GM21619 (cell line): ENCODE results near the gene ABCC9.

ENCODE experiments used
- ATAC-seq: cut with Tn5 transposase; IDR thresholded peaks from one replicate; pipeline ENCODE4 v1.9.1; 2021; ENCODE audit not compliant: unreplicated experiment

Gene ABCC9

GRCh38 chr12:21940549-21941505 lies at the start of gene ABCC9:
Gene ABCC9, minus strand, starts transcription at chr12:21941426. Its CDS starts 4,752 bp downstream, at chr12:21936674.
- ATAC-seq = peak; percentile 42

DNA sequence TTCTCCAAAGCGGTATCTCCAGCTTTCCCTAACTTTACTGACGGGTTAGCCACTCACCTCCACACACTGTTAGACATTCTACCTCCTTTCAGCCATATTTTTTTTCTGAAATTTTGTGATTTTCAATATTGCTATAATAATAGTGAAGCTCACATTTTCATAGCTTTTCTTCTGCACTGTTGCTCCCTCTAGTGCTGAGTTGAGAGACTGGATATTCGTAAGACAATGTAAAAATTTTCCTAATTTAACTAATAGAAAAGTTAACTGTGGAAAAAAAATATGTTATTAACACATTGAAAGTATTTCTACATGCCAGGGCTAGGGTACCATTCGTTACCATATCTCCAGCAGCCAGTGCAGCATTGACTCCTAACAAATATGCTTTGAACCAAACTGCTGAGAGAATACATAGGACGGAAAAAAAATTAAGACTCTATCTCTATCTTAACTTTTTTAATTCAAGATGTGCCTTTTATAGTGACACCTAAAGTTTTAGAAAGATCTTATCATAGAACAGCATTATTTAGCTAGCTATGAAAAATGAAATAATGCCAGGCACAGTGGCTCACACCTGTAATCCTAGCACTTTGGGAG lies 48.7 kb upstream of the ABCC9 start:
- no peak for ATAC-seq

DNA sequence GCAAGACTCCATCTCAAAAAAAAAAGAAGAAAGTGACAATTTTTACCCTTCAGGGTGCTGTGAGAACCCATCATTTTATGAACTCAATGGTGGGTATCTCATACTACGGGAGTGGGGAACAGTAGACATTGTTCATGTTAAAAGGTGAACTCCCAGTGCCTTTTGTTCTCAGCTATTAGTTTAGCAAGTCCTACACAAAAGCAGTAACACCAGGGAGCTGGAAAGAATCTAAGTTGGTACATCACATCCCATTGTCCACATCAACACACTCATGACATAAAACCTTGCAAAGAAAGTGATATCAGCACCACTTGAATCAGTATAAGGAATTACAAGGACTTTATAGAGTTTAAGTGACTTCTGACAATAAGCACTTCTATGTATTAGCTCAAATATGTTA lies 47.4 kb upstream of the ABCC9 start:
- ATAC-seq = no peak

DNA sequence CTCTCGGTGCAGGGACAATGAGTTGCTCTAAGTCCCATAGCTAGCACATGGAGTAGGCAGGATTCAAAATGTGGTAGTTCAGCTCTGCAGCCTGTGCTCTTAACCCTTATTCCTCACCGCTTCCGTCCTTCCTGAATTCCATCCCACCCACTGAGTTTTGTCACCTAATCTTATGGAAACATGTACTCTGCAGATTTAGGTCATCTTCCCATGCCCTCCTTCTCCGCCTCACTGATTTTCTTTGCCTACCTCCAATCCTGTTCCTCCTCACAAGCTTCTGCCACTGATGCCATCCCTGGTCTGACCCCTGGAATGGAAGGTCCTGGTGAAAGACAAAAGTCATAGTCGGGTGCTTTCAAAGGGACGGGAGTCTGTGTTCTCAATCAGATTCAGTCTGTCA lies 46.5 kb upstream of the ABCC9 start:
- ATAC-seq = no peak

DNA sequence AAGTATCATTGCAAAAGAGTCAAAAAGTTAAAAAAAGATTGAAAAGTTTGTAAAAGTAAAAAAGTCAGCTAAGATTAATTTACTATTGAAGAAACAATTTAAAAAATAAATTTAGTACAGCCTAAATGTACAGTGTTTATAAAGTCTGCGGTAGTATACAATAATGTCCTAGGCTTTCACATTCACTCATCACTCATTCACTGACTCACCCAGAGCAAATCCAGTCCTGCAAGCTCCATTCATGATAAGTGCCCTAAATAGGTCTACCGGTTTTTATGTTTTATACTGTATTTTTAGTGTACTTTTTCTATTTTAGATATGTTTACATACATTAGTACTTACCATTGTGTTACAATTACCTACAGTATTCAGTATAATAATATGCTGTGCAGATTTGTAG lies 43.9 kb upstream of the ABCC9 start:
- ATAC-seq = no peak

- no peak for ATAC-seq
These were observed 43.1 kb upstream of the ABCC9 start for GRCh38 chr12:21984375-21984774.

GRCh38 chr12:21983095-21983494 lies 41.9 kb upstream of the ABCC9 start:
- no peak for ATAC-seq

- no peak for ATAC-seq
These were observed 39.3 kb upstream of the ABCC9 start for GRCh38 chr12:21980544-21980943.

DNA sequence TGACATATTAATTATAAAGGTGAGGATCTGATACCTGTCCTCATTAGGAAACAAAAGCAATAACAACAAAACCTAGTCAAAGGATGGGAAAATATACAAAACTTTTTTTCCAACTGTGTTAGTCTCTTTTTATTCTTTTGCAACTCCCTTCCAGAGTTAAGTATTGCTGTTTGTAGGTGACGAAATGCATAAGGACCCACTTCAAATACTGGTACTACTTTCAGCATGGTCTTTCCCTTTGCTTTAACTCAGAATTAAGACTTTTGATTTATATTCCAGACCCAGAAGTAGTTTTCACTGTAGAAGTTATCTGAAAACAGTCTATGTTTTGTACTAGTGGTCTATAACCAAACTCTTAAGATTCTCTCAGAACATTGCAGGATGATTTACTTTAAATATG lies 34.1 kb upstream of the ABCC9 start:
- no peak for ATAC-seq

GRCh38 chr12:21973221-21973620 lies 32.0 kb upstream of the ABCC9 start:
- no peak for ATAC-seq

GRCh38 chr12:21972055-21972454 lies 30.8 kb upstream of the ABCC9 start:
- no peak for ATAC-seq

- ATAC-seq = no peak
These were observed 30.1 kb upstream of the ABCC9 start for GRCh38 chr12:21971344-21971743.

- ATAC-seq = no peak
These were observed 21.6 kb upstream of the ABCC9 start for GRCh38 chr12:21962821-21963220.

GRCh38 chr12:21962236-21962635 lies 21.0 kb upstream of the ABCC9 start:
- no peak for ATAC-seq

DNA sequence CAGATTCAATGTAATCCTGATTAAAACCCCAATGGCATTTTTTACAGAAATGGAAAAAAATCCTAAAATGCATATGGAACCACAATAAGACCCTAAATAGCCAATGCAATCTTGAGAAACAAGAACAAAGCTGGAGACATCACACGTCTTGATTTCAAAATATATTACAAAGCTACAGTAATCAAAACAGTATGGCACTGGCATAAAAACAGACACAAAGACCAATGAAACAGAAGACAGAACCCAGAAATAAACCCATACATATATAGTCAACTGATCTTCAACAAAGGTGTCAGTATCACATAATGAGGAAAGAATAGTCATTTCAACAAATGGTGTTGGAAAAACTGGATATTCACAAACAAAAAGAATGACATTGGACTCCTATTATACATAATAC lies 9.4 kb upstream of the ABCC9 start:
- no peak for ATAC-seq

DNA sequence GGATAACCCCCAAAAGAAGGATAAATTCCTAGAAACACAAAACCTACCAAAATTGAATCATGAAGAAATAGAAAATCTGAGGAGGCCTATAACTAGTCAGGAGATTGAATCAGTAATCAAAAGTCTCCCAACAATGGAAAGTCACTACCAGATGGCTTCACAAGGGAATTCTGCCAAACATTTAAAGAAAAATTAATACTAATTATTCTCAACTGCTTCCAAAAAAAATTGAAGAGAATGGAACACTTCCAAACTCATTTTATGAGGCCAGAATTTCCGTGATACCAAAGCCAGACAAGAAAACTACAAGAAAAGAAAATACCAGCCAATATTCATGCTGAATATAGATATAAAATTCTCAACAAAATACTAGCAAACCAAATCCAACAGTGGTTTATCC lies 7.8 kb upstream of the ABCC9 start:
- no peak for ATAC-seq

- no peak for ATAC-seq
These were observed 5.8 kb upstream of the ABCC9 start for GRCh38 chr12:21946983-21947382.

- no peak for ATAC-seq
These were observed 3.8 kb upstream of the ABCC9 start for GRCh38 chr12:21945002-21945401.

- no peak for ATAC-seq
These were observed 1.1 kb upstream of the ABCC9 start for GRCh38 chr12:21942377-21942703.

DNA sequence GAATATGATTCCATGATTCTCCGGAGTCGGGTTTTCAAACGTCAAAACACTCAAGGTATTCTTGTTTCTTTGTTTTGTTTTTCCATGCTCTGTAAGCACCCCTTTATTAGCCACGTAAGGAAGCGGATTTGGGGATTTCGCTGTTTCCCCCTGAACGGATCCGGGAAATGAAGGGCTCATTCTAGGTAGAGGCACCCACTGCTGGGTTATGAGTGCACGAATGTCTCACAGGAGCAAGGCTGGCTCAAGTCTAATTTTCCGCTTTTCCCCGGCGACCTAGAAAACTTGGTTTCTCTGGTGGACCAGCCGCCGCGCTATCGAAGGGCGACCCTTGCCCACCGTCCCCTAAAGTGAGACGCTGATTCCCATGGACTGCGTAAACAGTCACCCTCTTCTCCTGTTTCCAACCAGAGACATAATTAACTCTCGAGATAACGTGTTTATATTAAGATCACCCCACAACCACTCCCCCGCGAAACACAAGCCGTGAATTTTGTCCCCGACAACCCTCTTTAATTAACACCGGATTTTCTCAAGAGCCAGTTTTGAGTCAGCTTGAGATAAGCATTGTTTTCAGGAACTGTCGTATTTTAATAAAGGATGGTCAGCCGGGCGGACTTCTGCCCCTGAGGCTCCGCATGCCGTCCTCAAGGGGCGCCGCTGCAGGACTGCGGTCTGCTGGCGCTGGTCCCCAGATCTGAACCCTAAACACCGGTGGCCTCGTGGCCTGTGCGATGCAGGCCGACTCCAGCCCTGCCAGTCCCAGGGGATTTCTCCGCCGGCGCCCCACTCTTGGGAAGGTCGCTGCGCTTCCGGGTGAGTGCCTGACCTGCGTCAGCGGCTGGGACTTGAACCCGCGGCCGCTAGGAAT lies 515 bp upstream of the ABCC9 start:
- no peak for ATAC-seq

DNA sequence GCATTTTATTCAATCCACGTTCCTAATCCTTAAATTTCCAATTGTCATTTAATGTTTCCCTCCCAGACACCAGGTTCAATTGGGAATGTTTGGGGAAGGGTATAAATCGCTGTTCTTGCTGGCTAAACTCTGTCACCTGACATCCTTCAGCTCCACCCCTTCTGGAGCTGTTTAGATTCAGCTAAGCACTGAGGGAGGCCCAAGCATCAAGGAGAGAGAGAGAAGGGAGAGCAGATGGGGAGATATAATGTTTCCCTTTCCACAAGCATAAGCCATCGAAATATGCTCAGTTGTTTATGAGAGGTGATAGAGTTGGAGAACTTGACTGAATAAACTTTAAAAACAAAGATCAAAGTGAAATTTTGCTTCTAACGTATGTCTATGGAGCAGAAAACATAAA lies 1.8 kb downstream of the ABCC9 start:
- no peak for ATAC-seq

- no peak for ATAC-seq
These were observed 2.3 kb downstream of the ABCC9 start for GRCh38 chr12:21938879-21939278.
